GM18517 (cell line): ENCODE data around the gene LMAN2.
"Not testable (repeated sequence)": the region's sequence is repeated elsewhere in the genome, so short reads cannot be mapped to it uniquely, and the experiment has no call there.

Experiments used
- ATAC-seq: cut with Tn5 transposase; IDR thresholded peaks from one replicate; pipeline ENCODE4 v1.9.1; 2021; ENCODE audit warnings: mild to moderate bottlenecking, moderate library complexity; ENCODE audit not compliant: unreplicated experiment

Gene LMAN2

DNA sequence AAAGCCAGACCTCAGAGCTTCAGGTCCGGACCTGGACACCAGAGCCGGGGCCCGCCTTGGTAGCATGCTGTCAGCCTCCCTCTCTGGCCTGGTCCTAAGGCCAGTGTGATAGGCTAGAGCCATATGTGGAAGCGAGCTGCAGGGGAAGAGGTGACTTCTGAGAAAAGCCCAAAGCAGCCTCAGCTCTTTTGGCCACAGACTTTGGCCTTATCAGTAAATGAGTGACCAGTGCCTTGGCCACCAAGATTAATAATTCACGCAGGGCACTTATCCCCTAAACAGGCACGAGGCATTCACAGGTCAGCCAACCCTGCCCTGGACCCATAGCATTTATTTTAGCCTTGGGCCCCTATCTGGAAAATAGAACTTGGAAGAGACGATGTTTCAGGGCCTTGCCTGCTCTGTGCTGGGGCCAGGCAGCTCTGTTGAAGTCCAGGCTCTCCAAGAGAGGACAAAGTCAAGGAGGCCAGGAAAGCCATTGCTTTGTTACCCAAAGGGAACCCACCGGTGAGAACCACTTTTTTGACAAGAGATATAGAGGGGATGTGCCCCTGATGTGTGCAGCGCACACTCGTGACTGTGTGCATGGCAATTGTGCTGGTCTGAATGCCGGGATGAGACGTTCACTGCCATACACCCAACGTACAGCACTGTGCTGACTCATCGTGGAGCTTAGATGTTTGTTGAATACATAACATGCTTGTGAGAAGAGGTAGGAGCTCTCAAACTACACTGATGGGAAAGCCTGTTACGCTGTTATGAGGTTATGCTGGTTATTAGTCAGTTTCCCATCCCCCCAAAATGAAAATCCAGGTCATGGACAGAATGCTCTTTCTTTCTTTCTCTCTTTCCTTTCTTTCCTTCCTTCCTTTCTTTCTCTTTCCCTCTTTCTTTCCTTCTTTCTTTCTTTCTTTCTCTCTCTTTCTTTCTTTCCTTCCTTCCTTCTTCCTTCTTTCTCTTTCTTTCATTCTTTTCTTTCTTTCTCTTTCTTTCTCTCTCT lies 27.7 kb upstream of the LMAN2 start:
- no peak for ATAC-seq

DNA sequence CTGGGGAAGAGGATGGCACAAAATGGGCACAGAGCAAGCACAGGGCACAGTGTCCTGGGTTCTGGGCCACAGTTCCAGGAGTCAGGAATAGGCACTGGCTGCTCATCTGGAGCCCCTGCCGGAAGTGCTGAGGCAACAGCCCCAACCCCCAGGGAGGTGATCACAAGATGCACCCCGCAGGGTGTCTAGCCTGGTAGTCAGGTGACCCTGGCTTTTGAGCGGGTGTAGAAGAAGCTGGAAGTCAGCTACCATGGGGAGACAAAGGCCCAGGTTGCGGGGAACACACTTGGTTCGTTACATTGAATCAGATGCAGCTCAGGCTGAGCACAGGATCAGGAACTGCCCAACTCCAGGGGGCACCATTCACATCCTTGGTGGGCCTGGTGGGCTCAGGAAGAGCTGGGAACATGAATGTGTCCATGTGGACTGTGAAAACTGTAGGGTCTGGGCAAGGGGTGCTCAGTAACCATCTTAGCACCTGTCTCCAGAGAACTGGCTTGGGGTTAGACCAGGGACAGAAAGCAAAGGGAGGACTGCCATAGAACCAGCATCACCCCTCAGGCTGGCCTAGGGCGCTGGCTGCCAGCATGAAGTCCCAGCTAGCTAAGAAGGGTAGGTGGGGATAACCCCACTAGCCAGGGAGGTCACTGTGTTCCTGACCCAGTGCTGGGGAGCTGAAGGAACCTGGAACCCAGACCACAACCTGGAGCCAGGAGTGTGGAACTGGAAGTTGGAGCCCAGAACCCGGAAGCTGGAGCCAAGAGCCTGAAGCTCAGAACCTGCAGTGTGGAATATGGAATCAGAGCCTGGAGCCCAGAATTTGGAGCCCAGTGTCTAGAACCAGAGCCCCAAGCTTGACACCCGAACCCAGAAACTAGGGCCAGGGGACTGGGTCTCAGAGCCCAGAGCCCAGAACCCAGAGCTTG lies 26.6 kb upstream of the LMAN2 start:
- ATAC-seq = no peak

DNA sequence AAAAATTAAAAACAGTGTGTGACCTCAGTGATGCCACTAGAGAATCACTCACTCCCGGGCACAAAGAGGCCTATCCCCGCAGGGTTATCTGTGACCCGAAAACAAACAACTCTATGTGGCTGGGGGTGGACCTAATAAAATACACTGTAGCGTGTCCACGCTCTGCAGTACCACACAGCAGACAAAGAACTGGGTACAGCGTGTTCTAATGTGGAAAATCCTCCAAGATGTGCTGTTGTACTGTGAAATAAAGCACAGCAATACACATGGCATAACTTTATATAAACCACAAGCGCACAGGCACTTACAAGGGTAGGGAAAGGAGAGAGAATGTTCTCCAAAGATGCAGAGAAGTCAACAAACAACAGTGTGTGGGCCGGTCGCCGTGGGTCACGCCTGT lies 24.6 kb upstream of the LMAN2 start:
- no peak for ATAC-seq

DNA sequence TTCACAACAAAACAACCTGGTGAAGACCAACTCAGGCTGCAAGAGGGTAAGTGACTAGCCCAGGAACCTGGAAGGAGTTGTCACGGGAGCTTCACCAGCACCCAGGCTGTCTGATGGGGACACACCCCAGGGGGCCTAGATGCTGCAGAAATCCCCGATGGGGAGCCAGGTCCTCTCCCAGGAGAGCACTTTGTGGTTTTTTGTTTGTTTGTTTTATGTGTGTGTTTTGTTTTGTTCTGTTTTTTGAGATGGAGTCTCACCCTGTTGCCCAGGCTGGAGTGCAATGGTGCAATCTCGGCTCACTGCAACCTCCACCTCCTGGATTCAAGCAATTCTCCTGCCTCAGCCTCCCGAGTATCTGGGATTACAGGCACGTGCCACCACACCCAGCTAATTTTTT lies 24.0 kb upstream of the LMAN2 start:
- not testable (repeated sequence) for ATAC-seq

DNA sequence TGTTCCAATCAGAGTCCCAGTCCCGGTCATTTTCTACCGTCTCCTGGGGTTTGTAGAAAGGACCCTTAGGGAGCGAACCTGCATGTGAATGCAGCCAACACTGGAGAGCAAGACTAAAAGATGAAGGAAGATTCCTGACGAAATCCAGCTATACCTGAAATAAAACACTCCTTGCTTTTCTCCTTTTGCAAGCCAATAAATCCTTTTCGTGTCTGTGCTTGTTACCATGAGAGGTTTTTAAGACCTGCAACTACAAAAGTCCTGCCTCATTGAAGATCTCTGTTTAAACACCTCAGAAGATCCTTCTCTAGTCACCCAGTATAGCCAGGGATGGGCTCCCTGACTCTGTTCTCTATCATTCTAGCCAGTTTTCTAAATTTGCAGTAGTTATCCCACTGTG lies 22.7 kb upstream of the LMAN2 start:
- ATAC-seq = no peak

DNA sequence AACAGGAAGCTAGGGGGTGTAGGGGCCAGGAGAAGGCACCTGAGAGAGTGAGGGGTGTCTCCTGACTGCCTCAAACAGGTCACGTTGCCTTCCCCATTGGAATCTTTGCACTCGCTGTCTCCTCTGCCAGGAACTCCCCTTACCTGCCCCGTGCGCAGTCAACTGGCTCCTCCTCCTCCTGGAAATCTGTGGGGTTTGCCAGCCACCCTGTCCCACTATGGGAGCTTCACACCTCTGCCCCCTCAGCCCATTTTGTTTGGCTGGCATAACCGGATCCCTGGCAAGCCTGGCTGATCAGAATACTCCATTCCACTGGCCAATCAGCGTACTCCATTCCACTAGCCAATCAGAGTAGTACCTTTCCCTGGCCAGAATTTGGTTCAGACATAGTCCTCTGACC lies 22.3 kb upstream of the LMAN2 start:
- no peak for ATAC-seq

DNA sequence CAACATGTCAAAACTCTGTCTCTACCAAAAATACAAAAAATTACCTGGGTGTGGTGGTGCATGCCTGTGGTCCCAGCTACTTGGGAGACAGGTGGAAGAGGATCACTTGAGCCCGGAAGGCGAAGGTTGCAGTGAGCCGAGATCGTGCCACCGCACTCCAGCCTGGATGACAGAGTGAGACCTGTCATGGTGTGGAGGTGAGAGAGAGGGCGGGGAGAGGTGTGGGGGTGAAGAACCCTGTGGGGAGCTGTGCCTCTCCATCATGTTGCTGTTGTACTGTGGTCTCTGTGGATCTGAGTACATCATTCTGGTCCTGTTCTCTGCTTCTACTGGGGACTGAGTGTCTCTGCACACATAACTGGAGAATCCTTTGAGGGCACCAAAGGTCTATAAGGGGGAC lies 21.4 kb upstream of the LMAN2 start:
- ATAC-seq = no peak

DNA sequence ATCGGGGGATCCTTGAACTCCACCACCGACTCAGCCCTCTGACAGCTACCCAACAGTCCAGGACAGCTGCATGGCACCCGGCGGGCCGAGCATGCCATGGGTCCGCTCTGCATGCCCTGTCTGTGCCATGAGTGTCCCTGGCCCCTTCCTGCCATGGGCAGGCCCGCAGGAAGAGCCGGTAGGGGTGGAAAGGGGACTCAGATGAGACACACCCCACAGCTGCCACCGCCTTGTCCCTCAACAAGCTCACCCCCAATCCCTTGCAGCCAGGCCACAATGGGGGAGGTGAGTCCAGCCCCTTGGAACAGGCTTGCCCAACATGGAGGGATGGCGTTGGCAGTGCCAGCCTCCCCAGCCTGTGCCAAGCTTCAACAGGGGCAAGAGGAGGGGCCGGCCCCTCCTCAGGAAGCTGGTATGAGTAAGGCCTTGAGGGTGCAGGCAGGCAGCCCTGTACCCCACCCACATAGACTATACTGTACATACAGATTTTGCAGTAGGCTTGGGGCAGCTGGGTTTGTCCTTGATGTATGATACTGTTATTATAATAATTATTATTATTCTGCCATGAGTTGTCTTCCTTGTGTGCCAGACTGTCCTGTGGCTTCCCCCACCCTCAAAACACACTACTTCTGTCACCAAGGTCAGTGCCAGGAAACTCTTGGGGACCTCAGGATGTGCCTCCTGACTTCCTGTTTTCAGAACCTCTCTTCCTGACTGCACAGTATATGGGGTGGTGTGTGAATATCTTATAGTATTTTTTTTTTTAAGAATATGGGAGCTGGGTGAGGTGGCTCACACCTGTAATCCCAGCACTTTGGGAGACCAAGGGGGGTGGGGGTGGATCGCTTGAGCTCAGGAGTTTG lies 20.8 kb upstream of the LMAN2 start:
- ATAC-seq = no peak

DNA sequence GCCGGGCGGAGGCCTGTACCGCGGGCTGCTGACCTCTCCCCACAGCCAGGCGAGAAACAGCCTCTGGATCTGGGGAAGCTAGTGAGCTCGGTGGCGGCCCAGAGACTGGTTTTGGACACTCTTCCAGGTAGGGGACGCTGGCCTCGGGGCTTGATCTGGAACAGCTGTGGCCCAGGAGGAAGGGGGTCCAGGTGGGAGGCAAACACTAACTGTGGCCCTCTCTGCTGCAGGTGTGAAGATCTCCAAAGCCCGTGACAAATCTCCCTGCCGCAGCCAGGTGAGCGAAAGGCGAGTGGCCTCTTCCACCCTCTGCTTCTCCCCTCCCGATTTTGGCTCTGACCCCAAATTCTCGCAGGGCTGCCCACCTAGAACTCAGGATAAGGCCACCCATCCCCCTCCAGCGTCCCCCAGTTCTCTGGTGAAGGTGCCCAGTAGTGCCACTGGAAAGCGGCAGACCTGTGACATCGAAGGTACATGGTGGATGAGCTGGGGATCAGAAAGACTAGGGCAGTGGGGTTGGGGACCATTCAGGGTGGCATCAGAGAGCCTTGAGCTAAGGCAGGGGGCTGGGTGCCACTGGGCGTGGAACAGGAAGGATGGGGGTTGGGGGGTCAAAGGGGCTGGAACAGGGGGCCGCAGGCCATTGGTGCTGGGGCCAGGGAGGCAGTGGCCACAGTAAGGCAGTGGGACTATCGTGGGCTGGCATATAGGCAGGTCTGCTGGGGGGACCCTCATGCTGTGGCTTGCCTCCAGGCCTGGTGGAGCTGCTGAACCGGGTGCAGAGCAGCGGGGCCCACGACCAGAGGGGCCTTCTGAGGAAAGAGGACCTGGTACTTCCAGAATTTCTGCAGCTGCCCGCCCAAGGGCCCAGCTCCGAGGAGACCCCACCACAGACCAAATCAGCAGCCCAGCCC lies 19.9 kb upstream of the LMAN2 start:
- ATAC-seq = no peak

DNA sequence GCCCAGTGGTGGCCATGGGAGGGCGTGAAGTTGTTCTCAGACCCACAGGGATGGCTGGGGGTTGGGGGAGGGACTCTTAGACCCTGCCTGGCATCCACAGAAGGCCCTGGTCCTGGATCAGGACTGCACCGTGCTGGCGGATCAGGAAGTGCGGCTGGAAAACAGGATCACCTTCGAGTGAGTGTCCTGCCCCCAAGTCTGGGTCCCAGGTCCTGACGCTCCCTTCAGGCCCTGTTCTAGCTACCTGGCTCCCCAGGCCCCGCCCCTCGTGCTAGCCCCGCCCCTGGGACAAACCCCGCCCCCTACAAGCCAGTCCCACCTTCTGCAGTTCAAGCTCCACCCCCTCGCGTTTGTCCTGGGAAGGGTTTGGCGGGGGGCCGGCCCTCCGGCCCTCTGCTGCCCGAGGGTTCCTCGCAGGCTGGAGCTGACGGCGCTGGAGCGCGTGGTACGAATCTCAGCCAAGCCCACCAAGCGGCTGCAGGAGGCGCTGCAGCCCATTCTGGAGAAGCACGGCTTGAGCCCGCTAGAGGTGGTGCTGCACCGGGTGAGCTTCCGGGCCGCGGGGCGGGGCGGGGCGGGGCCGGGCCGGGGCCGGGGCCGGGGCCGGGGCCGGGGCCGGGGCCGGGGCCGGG lies 19.1 kb upstream of the LMAN2 start:
- no peak for ATAC-seq

DNA sequence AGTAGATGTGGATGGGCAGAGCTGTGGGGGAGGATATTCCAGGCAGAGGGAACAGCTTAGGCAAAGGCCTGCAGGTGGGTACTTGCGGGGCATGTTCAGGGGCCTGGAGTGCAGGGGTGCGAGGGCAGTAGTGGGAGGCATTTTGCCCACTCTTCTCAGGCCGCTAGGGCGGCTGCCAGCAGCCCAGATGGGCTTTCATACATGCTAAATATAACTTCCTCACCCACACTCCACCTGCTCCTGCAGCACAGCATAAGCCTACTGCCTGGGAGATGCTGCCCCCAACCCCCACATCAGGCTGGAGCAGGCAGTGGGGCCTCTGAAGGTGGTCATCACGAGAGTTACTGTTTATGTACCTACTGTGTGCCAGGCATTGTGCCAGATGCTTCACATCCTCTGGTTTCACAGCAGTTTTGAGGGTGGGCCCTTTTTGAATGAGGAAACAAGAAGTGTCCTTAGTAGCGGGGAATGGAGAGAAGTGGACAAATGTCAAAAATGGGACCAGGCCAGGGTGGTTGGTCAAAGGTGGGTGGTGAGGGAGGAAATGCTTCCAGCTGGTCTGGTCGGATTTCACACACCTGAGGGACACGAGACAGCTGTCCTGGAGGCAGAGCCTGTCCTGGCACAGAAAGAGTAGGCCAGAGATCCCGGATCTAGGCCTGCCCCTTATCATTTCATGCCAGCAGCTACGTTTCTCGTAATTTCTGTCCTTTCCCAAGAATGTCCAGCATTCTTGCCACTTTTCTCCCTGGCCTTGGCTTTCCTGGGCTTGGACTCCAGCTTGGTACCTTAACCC lies 18.4 kb upstream of the LMAN2 start:
- no peak for ATAC-seq

DNA sequence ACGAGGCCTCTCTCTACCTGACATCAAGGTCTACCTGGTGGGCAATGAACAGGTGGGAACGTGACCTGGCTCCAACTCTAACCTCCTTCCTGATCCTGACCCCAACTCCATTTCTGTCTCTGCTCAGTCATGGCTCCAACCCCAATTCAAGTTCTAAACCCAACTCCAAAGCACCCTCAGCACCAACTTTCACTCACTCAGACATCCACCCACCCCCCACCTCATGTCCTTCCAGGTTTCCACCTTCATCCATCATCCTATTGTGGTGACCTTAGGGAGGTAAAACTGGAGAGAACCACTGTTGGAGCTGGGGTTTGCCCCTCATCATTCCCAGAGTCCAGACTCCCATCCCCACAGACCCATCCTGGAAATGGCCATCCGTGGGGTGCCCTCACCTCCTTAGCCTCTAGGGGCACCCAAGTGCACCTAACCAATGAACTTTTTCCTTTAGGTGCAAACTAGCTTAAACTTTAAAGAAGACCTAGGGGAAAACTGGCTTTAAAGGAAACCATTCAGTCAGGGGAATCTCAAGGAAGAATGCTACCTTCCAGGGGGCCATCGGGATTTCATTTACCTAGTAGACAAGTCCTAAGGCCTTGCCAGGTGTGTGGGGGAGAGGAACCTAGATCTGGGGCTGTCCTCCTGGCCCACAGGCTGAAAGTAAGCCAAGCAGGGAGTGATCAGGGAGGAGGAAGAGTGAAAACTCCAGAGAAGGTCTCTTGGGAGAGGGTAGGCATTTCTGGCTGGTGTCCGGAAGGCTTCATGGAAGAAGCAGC lies 17.6 kb upstream of the LMAN2 start:
- no peak for ATAC-seq

DNA sequence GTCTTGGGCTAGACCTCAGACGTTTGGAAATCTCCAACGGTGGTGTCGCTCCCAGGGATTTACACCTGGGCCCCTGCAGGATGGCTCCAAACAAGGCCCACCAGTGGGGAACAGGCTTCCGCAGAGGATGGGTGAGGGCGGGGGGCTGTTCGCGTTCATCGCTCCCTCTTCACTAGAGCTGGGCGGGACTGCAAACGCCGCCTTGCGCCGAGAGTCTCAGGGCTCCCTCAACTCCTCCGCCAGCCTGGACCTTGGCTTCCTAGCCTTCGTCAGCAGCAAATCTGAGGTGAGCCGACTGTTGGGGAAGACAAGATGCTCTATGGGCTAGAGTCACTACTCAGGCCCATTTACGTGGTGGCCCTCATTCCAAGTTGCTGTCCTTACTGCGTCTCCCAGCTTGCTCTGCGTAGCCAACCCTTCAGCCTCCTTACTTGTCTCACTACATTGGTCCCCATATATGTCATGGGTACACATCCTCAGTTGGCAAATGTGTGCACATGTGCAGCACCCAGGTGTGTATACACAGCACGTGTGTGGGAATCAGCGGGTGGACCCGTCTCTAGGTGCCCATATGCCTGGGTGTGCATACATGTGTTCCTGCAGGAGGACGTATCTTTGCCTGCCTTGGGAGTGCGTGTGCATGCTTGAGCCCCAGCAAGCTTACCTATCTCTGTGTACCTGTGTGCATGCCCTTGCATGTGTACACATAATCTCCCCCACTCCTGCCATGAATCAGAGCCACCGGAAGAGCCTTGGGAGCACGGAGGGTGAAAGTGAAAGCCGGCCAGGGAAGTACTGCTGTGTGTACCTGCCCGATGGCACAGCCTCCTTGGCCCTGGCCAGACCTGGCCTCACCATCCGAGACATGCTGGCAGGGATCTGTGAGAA lies 16.8 kb upstream of the LMAN2 start:
- no peak for ATAC-seq

DNA sequence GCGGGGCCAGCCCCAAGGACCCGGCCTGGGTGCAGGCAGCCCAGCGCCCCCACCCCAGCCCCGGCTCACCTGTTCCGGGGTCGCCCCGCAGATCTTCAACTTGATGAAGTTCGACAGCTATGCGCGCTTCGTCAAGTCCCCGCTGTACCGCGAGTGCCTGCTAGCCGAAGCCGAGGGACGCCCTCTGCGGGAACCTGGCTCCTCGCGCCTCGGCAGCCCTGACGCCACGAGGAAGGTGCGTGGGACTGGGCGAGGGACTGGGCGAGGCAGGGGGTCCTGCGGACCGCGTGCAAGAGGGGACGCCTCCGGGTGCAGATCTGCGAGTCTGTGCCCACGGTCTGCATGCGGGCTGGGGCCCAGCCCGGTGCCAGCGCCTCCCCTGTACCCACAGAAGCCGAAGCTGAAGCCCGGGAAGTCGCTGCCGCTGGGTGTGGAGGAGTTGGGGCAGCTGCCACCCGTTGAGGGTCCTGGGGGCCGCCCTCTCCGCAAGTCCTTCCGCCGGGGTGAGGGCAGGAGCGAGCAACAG lies 15.9 kb upstream of the LMAN2 start:
- no peak for ATAC-seq

DNA sequence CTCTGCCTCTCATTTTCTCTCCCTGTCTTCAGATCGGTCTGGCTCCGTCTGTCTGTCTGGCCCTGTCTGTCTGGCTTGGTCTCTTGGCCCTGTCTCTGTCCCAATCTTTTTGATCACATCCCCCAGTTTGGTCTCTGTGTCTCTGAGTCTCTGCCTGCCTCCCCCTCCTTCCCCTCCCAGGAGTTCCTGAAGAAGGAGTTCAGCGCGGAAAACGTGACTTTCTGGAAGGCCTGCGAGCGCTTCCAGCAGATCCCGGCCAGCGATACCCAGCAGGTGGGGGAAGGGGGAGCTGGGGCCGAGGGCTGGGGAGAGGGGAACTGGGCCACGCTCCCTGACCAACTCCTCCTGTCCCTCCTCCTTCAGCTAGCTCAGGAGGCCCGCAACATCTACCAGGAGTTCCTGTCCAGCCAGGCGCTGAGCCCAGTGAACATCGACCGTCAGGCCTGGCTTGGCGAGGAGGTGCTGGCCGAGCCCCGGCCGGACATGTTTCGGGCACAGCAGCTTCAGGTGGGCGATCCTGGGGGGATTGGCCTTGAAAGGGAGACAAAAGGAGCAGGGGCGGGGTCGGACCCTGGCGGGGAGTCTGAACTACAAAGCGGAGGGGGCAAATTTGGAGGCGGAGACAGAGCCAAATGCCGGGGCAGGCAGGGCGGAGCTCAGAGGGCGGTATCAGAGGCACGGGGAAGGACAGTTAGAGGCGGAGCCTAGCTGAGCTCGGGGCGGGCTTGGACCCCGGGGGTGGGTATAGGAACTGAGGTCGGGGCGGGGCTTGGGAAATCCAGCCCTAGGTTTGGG lies 15.3 kb upstream of the LMAN2 start:
- ATAC-seq = no peak
